WTC11 (cell line): ENCODE data around the gene SLC27A6.

Source experiments
- ATF6 ChIP-seq: sonication (generic); formaldehyde crosslinking; IDR thresholded peaks from 2 replicates; pipeline ENCODE4 v1.8.1; 2023; ENCODE audit warnings: mild to moderate bottlenecking, missing genetic modification reagents
- CTCF ChIP-seq: fragments of 200-600 bp; IDR thresholded peaks from 2 replicates; pipeline ENCODE4 v1.8.0; 2022; ENCODE audit warnings: antibody characterized with exemption
- FOXK1 ChIP-seq: sonication (generic); formaldehyde crosslinking; IDR thresholded peaks from 2 replicates; pipeline ENCODE4 v1.8.0; 2022; ENCODE audit warnings: mild to moderate bottlenecking, moderate library complexity, missing genetic modification reagents
- GABPB1 ChIP-seq: sonication (generic); formaldehyde crosslinking; IDR thresholded peaks from 2 replicates; pipeline ENCODE4 v1.8.1; 2023; ENCODE audit warnings: mild to moderate bottlenecking, missing genetic modification reagents
- JUN ChIP-seq: sonication (generic); formaldehyde crosslinking; IDR thresholded peaks from 2 replicates; pipeline ENCODE4 v1.8.0; 2023; ENCODE audit warnings: mild to moderate bottlenecking, missing genetic modification reagents
- NR2C2 ChIP-seq: sonication (generic); formaldehyde crosslinking; IDR thresholded peaks from 2 replicates; pipeline ENCODE4 v1.8.0; 2022; ENCODE audit warnings: mild to moderate bottlenecking, missing genetic modification reagents
- SP1 ChIP-seq: sonication (generic); formaldehyde crosslinking; conservative IDR thresholded peaks from 2 replicates; pipeline ENCODE4 v1.8.1; 2022; ENCODE audit warnings: missing genetic modification reagents
- ZNF121 ChIP-seq: sonication (generic); formaldehyde crosslinking; IDR thresholded peaks from 2 replicates; pipeline ENCODE4 v1.8.0; 2023; ENCODE audit warnings: missing genetic modification reagents

- TF ChIP-seq CTCF = no peak
- TF ChIP-seq ZNF121 (CRISPR knock-in tag) = no peak
- TF ChIP-seq ATF6 (CRISPR knock-in tag) = no peak
- TF ChIP-seq SP1 (CRISPR knock-in tag) = no peak
- no peak for TF ChIP-seq NR2C2 (CRISPR knock-in tag)
- TF ChIP-seq FOXK1 (CRISPR knock-in tag) = no peak
- TF ChIP-seq GABPB1 (CRISPR knock-in tag) = no peak
- TF ChIP-seq JUN (CRISPR knock-in tag) = no peak
Observed at GRCh38 chr5:129048509-129048908, 83.2 kb downstream of the SLC27A6 start.
